LNCAP (cell line): ENCODE data around the gene MLLT3.

ENCODE experiments used
- TF ChIP-seq, protein P1 (sequence below): fragments of 450-650 bp; IDR thresholded peaks from 2 replicates; pipeline ENCODE4 v1.5.1; 2017; ENCODE audit warnings: mild to moderate bottlenecking

MLLT3 gene

GRCh38 chr9:20406344-20406743 lies 216.0 kb downstream of the MLLT3 start:
- TF ChIP-seq, protein P1, sequence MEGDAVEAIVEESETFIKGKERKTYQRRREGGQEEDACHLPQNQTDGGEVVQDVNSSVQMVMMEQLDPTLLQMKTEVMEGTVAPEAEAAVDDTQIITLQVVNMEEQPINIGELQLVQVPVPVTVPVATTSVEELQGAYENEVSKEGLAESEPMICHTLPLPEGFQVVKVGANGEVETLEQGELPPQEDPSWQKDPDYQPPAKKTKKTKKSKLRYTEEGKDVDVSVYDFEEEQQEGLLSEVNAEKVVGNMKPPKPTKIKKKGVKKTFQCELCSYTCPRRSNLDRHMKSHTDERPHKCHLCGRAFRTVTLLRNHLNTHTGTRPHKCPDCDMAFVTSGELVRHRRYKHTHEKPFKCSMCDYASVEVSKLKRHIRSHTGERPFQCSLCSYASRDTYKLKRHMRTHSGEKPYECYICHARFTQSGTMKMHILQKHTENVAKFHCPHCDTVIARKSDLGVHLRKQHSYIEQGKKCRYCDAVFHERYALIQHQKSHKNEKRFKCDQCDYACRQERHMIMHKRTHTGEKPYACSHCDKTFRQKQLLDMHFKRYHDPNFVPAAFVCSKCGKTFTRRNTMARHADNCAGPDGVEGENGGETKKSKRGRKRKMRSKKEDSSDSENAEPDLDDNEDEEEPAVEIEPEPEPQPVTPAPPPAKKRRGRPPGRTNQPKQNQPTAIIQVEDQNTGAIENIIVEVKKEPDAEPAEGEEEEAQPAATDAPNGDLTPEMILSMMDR, result no peak

- TF ChIP-seq, protein P1, result no peak
These were observed 216.7 kb downstream of the MLLT3 start for GRCh38 chr9:20405616-20406015.

GRCh38 chr9:20405078-20405477 lies 217.2 kb downstream of the MLLT3 start:
- TF ChIP-seq, protein P1, result no peak

DNA sequence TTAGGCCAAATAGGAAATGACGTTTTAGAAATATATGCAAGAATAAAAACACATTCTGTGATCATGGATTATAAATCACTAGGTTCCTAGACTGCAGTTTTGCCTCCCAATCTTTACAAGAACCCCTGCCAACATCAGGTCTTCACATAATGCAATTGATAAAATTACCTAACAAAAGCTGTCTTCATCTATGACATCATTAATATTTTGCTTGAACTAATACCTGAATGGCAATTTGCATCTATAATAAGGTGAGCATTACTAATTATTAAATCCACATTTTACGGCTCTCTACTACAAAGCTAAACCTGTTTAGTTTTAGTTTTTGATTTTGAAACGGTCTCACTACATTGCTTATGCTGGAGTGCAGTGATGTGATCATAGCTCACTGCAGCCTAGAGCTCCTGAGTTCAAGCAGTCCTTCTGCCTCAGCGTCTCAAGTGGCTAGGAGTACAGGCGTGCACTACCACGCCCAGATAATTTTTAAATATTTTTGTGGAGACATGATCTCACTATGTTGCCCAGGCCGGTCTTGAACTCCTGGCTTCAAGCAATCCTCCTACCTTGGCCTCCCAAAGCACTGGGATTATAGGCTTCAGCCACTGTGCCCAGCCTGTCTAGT lies 218.0 kb downstream of the MLLT3 start:
- TF ChIP-seq, protein P1, result no peak

GRCh38 chr9:20403346-20403745 lies 219.0 kb downstream of the MLLT3 start:
- TF ChIP-seq, protein P1, result no peak

- TF ChIP-seq, protein P1, result no peak
These were observed 219.9 kb downstream of the MLLT3 start for GRCh38 chr9:20402273-20402875.

DNA sequence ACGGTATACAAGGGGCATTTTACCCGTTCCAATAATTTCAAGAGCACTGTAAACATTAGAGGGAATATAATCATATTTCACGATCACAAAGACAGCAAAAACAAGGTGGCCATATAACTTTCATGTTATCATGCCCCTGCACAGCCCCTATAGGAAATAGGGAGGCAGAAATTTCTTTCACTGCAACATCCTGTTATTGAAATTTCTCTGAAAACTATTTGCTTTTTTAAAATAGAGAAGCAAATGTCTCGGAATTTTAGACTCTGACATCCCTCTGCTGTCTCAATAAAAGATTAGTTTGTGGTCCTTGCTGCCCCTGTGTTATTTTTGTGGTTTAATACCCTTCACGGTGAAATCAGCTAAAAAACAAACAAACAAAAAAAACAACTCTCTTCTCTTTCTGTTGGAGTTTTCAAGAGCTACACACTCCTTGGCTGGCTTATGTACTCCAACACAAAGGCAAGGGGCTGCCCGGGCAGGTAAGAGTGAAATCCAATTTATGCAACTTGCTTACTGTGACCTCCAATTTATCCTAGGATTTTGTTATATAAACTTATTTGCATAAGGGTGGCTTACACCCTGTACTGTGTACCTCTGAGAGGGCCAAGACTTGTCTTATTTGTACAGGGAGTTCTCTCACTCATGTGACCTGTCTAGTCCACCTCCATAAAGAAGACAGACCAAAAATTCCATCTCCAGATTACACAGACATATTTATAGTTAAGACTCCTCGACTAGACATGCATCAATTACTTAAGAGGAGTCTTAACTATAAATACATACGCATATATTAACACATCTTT lies 223.6 kb downstream of the MLLT3 start:
- TF ChIP-seq, protein P1, result no peak
